Putamen (tissue), 1 donor: ENCODE measurements around the gene FBXL17.

ENCODE experiments used
- DNase-seq: peaks from one replicate; pipeline ENCODE4 v3.0.0-alpha.2; 2016; ENCODE audit warnings: low spot score

Gene FBXL17

DNA sequence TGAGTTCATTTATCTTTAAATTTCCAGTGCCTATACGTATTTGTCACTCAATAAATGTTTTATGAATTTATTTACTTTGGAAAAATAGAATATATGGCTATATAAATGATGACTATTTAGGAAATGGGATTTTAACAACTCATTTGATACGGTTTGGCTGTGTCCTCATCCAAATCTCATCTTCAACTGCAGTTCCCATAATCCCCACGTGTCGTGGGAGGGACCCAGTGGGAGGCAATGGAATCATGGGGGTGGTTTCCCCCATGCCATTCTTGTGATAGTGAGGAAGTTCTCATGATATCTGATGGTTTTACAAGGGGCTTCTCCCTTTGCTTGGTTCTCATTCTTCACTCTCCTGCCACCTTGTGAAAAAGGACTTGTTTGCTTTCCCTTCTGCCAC is 523.6 kb downstream of the FBXL17 start:
- DNase-seq, result no peak

GRCh38 chr5:107857785-107858184 is 524.1 kb downstream of the FBXL17 start:
- no peak for DNase-seq

GRCh38 chr5:107855171-107855570 is 526.7 kb downstream of the FBXL17 start:
- DNase-seq, result no peak

DNA sequence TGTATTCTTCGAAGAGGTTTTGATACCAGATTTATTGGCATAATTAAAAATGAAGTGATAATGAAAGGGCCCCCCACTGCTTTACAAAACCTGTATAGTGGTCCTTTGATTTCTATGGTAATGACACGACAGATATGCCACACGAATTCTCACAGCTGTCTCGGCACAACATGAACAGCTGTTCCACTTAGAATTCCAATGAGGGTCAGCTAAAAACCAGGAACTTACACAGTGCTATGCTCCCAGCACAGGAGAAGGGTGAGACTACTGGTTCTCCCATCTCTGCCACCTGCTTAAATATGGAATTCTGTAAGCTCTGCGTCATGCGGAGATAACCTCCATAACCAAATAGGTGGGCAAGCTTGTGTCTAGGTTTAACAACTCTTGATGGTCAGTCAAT is 528.2 kb downstream of the FBXL17 start:
- no peak for DNase-seq

GRCh38 chr5:107853031-107853430 is 528.9 kb downstream of the FBXL17 start:
- no peak for DNase-seq

GRCh38 chr5:107849118-107849517 is 532.8 kb downstream of the FBXL17 start:
- no peak for DNase-seq

GRCh38 chr5:107840592-107840991 is 541.3 kb downstream of the FBXL17 start:
- DNase-seq, result no peak

DNA sequence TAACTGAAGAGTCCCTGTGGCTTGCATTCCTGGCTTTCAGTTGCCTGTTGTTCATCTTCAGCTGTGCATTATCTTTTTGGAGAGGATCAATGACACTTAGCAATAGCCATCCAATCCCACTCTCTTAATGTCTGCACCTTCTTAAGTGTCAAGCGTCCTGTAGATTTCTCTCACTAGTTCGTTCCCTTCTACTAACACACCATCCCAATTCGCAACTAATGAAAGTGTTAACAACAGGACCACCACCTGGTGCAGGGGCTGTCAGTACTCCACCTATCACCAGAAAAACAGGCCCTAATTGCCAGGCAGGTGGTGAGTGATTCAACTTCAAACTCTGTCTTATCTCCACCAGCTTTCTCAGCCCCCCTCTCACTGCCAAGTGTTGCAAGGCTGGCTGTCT is 541.7 kb downstream of the FBXL17 start:
- no peak for DNase-seq

DNA sequence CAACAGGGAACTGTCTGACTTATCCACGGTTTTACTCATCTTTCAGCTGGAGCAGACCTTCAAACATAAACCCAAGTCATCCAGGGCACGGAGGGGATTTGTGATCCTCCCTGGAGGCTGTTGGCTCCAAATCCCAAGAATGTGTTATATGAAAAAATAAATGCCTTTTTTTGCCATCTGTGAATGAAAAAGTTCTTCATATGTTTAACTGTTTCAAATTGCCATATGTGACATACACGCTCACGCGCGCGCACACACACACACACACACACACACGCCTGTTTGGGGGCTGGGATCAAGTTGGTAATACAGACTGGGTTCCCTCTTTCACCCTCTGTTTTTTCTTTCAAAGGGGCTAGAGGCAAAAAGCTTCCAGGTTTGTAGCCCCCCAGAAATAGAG is 546.8 kb downstream of the FBXL17 start:
- DNase-seq, result no peak

DNA sequence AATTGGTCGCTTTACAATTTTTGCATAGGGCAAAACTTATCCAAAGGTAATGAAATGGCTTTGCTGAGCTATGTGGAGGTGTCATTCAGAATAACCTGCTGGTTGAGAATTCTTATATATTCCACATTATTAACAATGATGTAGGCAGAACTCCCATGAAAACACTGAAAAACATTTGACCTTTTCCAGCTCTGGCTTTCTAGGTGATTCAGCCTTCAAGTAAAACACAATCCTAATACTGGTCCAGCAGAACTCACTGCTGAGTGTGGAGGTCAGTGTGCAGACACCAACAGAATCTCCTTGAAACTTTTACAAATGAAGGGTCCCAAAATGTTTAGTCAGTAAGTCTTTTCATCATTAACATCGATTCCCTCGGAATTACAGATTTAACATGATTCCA is 549.2 kb downstream of the FBXL17 start:
- DNase-seq, result no peak

DNA sequence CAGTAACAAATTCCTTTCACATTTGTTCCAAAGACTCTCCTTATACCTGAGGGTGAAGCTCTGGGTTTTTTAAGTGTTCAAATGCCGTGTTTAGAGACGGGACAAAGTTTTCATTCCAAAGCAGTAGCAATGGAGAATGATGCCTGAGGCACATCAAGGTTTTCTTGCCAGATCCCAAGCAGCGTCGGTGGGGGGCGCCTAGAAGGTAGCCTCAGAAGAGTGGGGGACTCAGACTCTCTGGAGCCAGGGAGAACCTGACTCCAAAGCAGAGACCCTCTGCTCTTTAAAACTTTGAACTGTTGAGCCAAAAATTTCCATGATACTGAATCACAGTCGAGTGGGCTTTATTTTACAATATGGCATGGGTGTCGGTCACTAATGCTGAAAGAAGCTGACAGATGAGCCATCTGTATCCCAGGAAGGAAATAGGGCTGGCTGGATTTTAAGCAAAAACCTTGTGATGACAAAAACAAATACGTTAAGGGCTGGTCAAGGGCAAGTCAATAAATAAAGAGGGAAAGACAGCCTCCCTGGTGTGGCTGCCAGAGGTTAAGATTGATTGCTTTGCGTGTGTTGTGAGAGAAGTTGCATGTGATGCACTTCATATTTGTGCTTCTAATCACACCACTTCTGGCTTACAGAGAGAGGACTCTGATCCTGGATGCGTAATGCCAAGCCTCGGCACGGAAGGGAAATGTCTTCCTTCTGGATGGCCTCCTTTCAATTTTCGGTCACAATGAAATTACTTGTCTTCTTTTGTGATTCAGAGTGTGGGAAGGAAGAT is 550.1 kb downstream of the FBXL17 start:
- no peak for DNase-seq

- DNase-seq, result no peak
These were observed 551.1 kb downstream of the FBXL17 start for GRCh38 chr5:107830750-107831149.

- no peak for DNase-seq
These were observed 555.4 kb downstream of the FBXL17 start for GRCh38 chr5:107826311-107827000.

GRCh38 chr5:107824821-107825220 is 557.1 kb downstream of the FBXL17 start:
- DNase-seq, result no peak

- no peak for DNase-seq
These were observed 560.6 kb downstream of the FBXL17 start for GRCh38 chr5:107821288-107821687.

DNA sequence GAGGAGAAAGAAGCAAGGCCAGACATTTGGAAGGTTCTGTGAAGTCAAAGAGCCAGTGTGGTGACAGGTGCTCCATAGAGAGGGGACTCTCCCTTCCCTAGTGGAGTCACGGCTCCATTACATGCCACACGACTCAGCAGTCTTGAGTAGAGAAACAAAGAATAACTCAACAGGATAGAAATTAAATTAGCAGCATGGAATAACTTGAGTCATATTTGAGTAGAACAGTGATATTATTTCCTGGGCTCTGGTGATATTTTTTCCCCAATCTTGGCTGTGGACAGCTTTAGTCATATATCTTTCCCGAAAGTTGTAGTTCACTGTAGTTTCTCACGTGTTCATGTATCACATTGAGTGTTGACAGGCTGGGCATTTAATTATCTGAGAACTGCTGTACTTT is 561.5 kb downstream of the FBXL17 start:
- no peak for DNase-seq

DNA sequence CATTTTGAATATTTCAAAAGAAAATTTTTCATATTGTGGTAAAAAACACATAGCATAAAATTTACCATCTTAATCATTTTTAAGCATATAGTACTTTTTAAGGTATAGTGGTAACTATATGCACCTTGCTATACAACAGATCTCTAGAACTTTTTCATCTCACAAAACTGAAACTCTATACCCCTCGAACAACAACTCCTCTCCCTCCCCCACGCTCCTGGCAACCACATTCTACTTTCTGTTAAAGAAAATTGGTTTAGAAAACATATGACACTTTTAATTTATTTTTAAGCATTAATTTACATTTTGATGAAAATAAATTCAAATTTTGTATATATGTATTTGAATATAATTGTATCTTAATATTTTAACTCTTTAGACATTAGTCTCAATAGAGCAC is 563.9 kb downstream of the FBXL17 start:
- DNase-seq, result no peak

DNA sequence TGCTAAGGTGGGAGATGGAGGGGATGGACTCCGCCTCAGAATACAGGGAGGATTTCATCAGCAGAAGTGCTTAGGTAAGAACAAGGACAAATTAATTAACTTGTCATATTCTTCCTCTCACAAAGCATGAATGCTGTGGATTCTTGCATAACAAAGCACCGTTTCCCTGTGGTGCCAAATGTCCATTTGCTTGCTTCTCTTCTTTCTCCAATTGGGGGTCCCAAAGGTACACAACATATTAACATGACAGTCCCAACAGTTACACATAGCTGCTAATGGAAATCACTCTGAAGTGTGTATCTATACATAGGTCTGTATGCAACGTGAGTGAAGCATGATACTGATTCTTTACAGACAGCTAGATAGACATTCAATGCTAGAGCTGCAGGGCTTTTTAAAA is 564.5 kb downstream of the FBXL17 start:
- DNase-seq, result no peak

GRCh38 chr5:107815109-107815508 is 566.8 kb downstream of the FBXL17 start:
- no peak for DNase-seq

GRCh38 chr5:107814183-107814827 is 567.6 kb downstream of the FBXL17 start:
- DNase-seq, result no peak

DNA sequence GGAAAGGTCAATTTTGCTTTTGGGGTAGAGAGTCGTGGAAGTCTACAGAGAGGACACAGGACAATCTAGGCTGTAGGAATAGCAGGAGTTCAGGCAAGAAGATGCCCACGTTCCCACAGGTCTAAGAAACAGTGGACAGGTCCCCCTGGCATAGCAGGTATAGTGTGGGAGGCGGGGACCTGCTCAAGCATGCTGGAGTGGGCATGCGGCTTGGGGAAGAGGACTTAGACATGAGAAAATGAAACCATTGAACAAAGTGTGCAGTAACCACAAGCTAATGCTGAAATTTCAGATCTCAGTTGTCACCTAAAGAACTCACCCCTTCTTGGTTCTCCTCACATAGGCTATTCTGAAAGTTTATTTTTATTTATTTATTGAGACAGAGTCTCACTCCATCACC is 568.3 kb downstream of the FBXL17 start:
- no peak for DNase-seq

DNA sequence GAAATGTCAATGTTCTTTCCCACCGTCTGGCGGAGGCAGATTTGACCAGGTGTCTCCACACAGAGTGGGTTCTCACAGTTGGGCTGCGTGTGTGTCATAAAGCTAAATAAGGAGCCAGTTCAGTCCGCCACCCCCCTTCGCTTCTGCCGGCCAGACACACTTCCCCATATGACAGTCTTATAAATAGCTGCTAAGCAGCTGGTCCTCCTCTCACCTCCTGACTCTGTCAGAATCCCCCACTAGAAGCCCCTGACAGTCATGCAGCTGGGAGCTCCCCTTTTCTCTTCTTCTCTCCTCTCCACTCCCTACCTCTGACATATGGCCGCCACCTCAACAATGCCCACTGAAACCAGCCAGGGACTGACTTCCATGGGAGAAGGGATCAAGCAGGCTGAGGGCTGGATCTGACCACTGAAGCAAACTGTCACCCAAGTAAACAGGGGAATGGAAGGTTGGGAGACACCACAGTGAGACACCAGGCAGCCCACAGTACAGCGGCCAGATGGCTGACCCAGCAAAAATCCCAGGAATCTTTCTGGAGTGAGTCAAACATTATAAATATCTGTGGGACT is 569.2 kb downstream of the FBXL17 start:
- no peak for DNase-seq
